WTC11 (cell line): Measurements from ENCODE around the gene RRAGD. TPM values are rescaled to one million over a fixed set of nuclear protein-coding genes. Genes with fewer than 3 reads are reported as not detected.
A peak's percentile ranks its signal among the peaks of the same experiment; 100 is the strongest.

Experiments
- ATAC-seq: fragments of 200-7000 bp; cut with Tn5 transposase; 2 replicates; pipeline ENCODE4 v1.10.0; 2021; ENCODE audit warnings: mild to moderate bottlenecking, moderate library complexity
- CTCF ChIA-PET: fragments of 300-600 bp; sonication (Branson Sonifier 250); formaldehyde crosslinking; loops from one replicate; lab custom pipeline; 2021; ENCODE audit warnings: antibody characterized with exemption; lab: Charles Lee
- POLR2A ChIA-PET: fragments of 350-600 bp; sonication (Branson Sonifier 250); formaldehyde crosslinking; loops from one replicate; lab custom pipeline; 2021; ENCODE audit warnings: antibody characterized with exemption; lab: Charles Lee
- DNase-seq: peaks from one replicate; pipeline ENCODE4 v3.0.0; 2021; ENCODE audit warnings: low spot score
- H3K27ac Mint-ChIP-seq: 2 replicates; pipeline ENCODE4 v1.8.0; 2021; ENCODE audit warnings: mixed read lengths
- H3K27me3 Mint-ChIP-seq: 2 replicates; pipeline ENCODE4 v1.8.0; 2021; ENCODE audit warnings: low read depth, mild to moderate bottlenecking, moderate library complexity, mixed read lengths
- H3K36me3 Mint-ChIP-seq: 2 replicates; pipeline ENCODE4 v1.8.0; 2021; ENCODE audit warnings: mixed read lengths
- H3K4me1 Mint-ChIP-seq: 2 replicates; pipeline ENCODE4 v1.8.0; 2022; ENCODE audit warnings: mixed read lengths
- H3K4me3 Mint-ChIP-seq: 2 replicates; pipeline ENCODE4 v1.8.0; 2021; ENCODE audit warnings: mild to moderate bottlenecking, moderate library complexity, mixed read lengths
- H3K9me3 Mint-ChIP-seq: 2 replicates; pipeline ENCODE4 v1.8.0; 2021; ENCODE audit warnings: mixed read lengths
- ELF4 ChIP-seq: sonication (generic); formaldehyde crosslinking; IDR thresholded peaks from 2 replicates; pipeline ENCODE4 v1.8.1; 2022; ENCODE audit warnings: low read depth, mild to moderate bottlenecking, moderate library complexity, missing genetic modification reagents
- HMGA2 ChIP-seq: fragments of 250-450 bp; sonication (Bioruptor Pico); IDR thresholded peaks from 2 replicates; pipeline ENCODE4 v1.4.0; 2021; ENCODE audit warnings: mild to moderate bottlenecking, moderate library complexity
- IRF2 ChIP-seq: sonication (generic); formaldehyde crosslinking; IDR thresholded peaks from 2 replicates; pipeline ENCODE4 v1.8.0; 2022; ENCODE audit warnings: low read depth, missing genetic modification reagents, borderline replicate concordance
- JAZF1 ChIP-seq: fragments of 250-450 bp; sonication (Bioruptor Pico); IDR thresholded peaks from 2 replicates; pipeline ENCODE4 v1.9.0; 2021; ENCODE audit warnings: moderate library complexity, mild to moderate bottlenecking, inconsistent platforms
- NFE2L1 ChIP-seq: sonication (generic); formaldehyde crosslinking; IDR thresholded peaks from 2 replicates; pipeline ENCODE4 v1.8.1; 2023; ENCODE audit warnings: missing genetic modification reagents
- PRRX2 ChIP-seq: fragments of 250-450 bp; sonication (Bioruptor Pico); IDR thresholded peaks from 2 replicates; pipeline ENCODE4 v1.8.0; 2021; ENCODE audit warnings: mild to moderate bottlenecking
- RORB ChIP-seq: fragments of 250-450 bp; sonication (Bioruptor Pico); IDR thresholded peaks from 2 replicates; pipeline ENCODE4 v1.9.0; 2021; ENCODE audit warnings: mild to moderate bottlenecking
- ZNF121 ChIP-seq: sonication (generic); formaldehyde crosslinking; IDR thresholded peaks from 2 replicates; pipeline ENCODE4 v1.8.0; 2023; ENCODE audit warnings: missing genetic modification reagents
- ZNF396 ChIP-seq: fragments of 250-450 bp; sonication (Bioruptor Pico); IDR thresholded peaks from 2 replicates; pipeline ENCODE4 v1.8.0; 2021; ENCODE audit warnings: mild to moderate bottlenecking, moderate library complexity, borderline replicate concordance
- ZNF416 ChIP-seq: fragments of 250-450 bp; sonication (Bioruptor Pico); IDR thresholded peaks from 2 replicates; pipeline ENCODE4 v1.9.0; 2021; ENCODE audit warnings: mild to moderate bottlenecking, inconsistent platforms
- ZNF423 ChIP-seq: fragments of 250-450 bp; sonication (Bioruptor Pico); IDR thresholded peaks from 2 replicates; pipeline ENCODE4 v2.1.2; 2022; ENCODE audit warnings: mild to moderate bottlenecking, moderate library complexity
- total RNA-seq: library from RNA; stranded (reverse); gene quantifications from 3 replicates; pipeline ENCODE4 v1.2.3, GENCODE V29; 2021
- TF ChIP-seq, protein P1 (sequence below): sonication (generic); formaldehyde crosslinking; IDR thresholded peaks from 2 replicates; pipeline ENCODE4 v1.8.0; 2022; ENCODE audit warnings: mild to moderate bottlenecking, missing genetic modification reagents
- TF ChIP-seq, protein P2 (sequence below): sonication (generic); formaldehyde crosslinking; IDR thresholded peaks from 2 replicates; pipeline ENCODE4 v1.8.1; 2023; ENCODE audit warnings: mild to moderate bottlenecking, missing genetic modification reagents, moderate library complexity
- TF ChIP-seq, protein P3 (sequence below): sonication (generic); formaldehyde crosslinking; IDR thresholded peaks from 2 replicates; pipeline ENCODE4 v1.8.1; 2023; ENCODE audit warnings: mild to moderate bottlenecking, moderate library complexity, missing genetic modification reagents
- TF ChIP-seq, protein P4 (sequence below): fragments of 250-450 bp; sonication (Bioruptor Pico); IDR thresholded peaks from 2 replicates; pipeline ENCODE4 v1.9.0; 2021; ENCODE audit warnings: mild to moderate bottlenecking

The RRAGD gene
- total RNA-seq, 1 experiment from 2014 or later, result 25.4 TPM

DNA sequence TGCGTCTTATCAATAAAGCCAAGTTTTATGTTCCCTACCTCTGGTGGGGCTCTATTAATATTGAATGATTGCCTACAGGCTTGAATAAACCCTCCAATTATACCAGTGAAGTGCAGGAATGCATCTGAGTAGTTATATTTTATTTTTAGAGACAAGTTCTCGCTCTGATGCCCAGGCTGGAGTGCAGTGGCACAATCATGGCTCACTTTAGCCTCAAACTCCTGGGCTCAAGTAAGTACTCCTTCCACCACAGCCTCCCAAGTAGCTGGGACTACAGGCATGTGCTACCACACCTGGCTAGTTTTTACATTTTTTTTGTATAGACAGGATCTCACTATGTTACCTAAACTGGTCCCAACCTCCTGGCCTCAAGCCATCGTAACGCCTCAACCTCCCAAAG lies 33.4 kb downstream of the RRAGD start:
- Mint-ChIP-seq H3K27ac (no peak overlapping the region), H3K27me3 (no peaks in the 10 kb centered on the region), H3K36me3 (no peaks in the 10 kb centered on the region), H3K9me3 (no peaks in the 10 kb centered on the region), H3K4me3 (no peak overlapping the region), H3K4me1 (peaks cover 14% of the 10 kb centered on the region)
- POLR2A ChIA-PET, result no interaction called here
- no peak for TF ChIP-seq IRF2 (CRISPR knock-in tag)
- TF ChIP-seq ZNF396 (CRISPR knock-in tag), result no peak
- no peak for DNase-seq
- no peak for ATAC-seq
- CTCF ChIA-PET, result interaction anchor here (1.3 to 1.8 kb wide), 2 partner anchors 10 to 67 kb away, joined by 6 to 7 read pairs; no protein-coding TSS in a partner anchor

DNA sequence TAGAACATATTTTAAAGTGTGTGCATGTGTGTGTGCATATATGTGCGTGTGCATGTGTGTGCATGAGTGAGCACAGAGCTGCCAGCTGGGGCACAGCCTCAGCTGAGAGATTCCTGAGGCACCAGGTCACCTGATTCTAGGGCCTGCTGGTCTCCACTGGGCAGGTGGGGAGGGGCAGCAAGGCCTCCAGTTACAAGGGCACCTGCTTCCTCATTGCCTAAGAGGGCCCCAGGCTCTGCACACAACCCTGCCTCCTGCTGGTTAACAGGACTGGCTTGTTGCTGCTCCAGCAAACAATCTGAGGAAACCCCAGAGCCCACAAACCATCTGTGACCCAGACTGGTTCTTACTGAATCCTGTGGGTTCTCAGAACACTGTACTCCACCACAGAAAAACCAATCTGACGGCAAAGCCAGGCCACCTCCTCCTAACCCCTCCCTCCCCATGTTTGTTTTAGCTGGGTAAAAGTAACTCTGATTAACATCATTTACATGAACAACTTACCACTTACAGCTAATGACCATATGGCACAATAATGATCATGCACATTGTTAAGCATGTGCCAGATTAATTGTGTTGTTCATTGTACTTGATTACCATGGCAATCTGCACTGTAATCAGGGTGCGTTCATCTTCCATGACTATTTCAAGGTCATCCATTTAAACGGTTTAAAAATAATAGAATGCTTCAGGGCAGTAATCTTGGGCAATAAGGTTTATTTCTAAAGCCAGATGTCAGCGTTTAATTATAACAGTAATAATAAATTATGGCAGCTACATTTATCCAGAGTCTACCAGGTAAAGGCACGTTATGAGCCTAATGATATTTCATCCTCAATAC lies 36.4 kb downstream of the RRAGD start:
- H3K36me3 Mint-ChIP-seq, result no peaks in the 10 kb centered on the region
- TF ChIP-seq, protein P1, sequence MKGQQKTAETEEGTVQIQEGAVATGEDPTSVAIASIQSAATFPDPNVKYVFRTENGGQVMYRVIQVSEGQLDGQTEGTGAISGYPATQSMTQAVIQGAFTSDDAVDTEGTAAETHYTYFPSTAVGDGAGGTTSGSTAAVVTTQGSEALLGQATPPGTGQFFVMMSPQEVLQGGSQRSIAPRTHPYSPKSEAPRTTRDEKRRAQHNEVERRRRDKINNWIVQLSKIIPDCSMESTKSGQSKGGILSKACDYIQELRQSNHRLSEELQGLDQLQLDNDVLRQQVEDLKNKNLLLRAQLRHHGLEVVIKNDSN (CRISPR knock-in tag), result peak; percentile 86
- TF ChIP-seq ZNF121 (CRISPR knock-in tag) (no peak), ZNF416 (no peak), JAZF1 (no peak), HMGA2 (CRISPR knock-in tag) (no peak), RORB (CRISPR knock-in tag) (no peak), PRRX2 (CRISPR knock-in tag) (no peak)
- TF ChIP-seq, protein P2, sequence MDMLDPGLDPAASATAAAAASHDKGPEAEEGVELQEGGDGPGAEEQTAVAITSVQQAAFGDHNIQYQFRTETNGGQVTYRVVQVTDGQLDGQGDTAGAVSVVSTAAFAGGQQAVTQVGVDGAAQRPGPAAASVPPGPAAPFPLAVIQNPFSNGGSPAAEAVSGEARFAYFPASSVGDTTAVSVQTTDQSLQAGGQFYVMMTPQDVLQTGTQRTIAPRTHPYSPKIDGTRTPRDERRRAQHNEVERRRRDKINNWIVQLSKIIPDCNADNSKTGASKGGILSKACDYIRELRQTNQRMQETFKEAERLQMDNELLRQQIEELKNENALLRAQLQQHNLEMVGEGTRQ (CRISPR knock-in tag), result peak; percentile 86
- no peaks in the 10 kb centered on the region for H3K27me3 Mint-ChIP-seq
- H3K4me3 Mint-ChIP-seq, result no peak overlapping the region
- ChIA-PET CTCF (interaction anchor here (0.6 to 2.2 kb wide), 24 partner anchors 7 to 393 kb away, joined by 3 to 26 read pairs (median 4); partner anchors contain the start of genes ANKRD6, LYRM2, RRAGD and UBE2J1), POLR2A (interaction anchor here (0.6 to 0.7 kb wide), 5 partner anchors 10 to 1002 kb away, joined by 3 to 8 read pairs (median 4); no protein-coding TSS in a partner anchor)
- peak; percentile 87 for DNase-seq
- H3K27ac Mint-ChIP-seq, result peak overlapping the region; percentile 70; the same call in 1 of the 2 replicates
- ATAC-seq, result peak; percentile 98
- peaks cover 14% of the 10 kb centered on the region for H3K4me1 Mint-ChIP-seq
- no peaks in the 10 kb centered on the region for H3K9me3 Mint-ChIP-seq

DNA sequence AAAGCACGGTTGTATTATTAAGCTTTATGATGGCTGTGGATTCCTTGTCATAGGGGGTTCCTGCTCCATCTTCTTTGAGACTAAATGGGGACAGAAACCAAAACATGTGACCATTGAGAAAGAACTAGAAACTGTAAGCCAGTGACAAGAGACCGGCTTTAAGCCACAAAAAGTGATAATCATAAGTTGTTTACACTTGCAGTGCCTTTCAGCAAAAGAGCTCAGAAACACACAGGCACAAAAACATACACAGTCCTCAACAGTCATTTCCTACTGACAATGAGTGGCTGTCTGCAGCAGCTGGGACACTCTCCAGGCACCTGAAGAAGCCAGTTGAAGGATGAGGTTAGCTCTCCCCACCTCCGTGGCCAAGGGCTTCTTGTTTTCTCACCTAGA lies 39.6 kb downstream of the RRAGD start:
- TF ChIP-seq, protein P3, sequence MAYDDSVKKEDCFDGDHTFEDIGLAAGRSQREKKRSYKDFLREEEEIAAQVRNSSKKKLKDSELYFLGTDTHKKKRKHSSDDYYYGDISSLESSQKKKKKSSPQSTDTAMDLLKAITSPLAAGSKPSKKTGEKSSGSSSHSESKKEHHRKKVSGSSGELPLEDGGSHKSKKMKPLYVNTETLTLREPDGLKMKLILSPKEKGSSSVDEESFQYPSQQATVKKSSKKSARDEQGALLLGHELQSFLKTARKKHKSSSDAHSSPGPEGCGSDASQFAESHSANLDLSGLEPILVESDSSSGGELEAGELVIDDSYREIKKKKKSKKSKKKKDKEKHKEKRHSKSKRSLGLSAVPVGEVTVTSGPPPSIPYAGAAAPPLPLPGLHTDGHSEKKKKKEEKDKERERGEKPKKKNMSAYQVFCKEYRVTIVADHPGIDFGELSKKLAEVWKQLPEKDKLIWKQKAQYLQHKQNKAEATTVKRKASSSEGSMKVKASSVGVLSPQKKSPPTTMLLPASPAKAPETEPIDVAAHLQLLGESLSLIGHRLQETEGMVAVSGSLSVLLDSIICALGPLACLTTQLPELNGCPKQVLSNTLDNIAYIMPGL (CRISPR knock-in tag), result no peak
- TF ChIP-seq NFE2L1 (CRISPR knock-in tag) (no peak), ZNF423 (CRISPR knock-in tag) (no peak), HMGA2 (CRISPR knock-in tag) (no peak), ELF4 (CRISPR knock-in tag) (no peak)
- TF ChIP-seq, protein P4, sequence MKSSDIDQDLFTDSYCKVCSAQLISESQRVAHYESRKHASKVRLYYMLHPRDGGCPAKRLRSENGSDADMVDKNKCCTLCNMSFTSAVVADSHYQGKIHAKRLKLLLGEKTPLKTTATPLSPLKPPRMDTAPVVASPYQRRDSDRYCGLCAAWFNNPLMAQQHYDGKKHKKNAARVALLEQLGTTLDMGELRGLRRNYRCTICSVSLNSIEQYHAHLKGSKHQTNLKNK (CRISPR knock-in tag), result no peak
- peaks cover 20% of the 10 kb centered on the region for H3K4me1 Mint-ChIP-seq
- no peak overlapping the region for H3K4me3 Mint-ChIP-seq
- no peak overlapping the region; the same call in 1 of the 2 replicates for H3K27ac Mint-ChIP-seq
- ChIA-PET CTCF (interaction anchor here (0.6 to 4.0 kb wide), 67 partner anchors 8 to 400 kb away, joined by 3 to 66 read pairs (median 6); partner anchors contain the start of genes ANKRD6, GABRR2, LYRM2 and PNRC1), POLR2A (interaction anchor here (1.2 kb wide), 1 partner anchor 39 kb away, joined by 3 read pairs; no protein-coding TSS in a partner anchor)
- no peaks in the 10 kb centered on the region for H3K27me3 Mint-ChIP-seq
- H3K36me3 Mint-ChIP-seq, result no peaks in the 10 kb centered on the region
- ATAC-seq (no peak), DNase-seq (no peak)
- H3K9me3 Mint-ChIP-seq, result no peaks in the 10 kb centered on the region
